Natural killer cell treated with Interleukin-12 subunit alpha and Interleukin-12 subunit beta and Interleukin-15 and Interleukin-18, amount 100 ng/mL, for 72 hours (primary cell): ENCODE results near the gene HOXC6. TPM values are rescaled to one million over a fixed set of nuclear protein-coding genes. Genes with fewer than 3 reads are reported as not detected.

Experiments
- ATAC-seq, 2 donors: fragments of 150-1000 bp; cut with Tn5 transposase in 1 of 2; sonication (Bioruptor Pico), chemical (Tn5 transposase) in 1 of 2; 2 replicates each; pipeline ENCODE4 v1.10.0; 2021
- DNase-seq: peaks from one replicate; pipeline ENCODE4 v3.0.0; 2022; ENCODE audit warnings: low spot score
- H3K27ac Mint-ChIP-seq, 2 donors: 1 replicate in 1 of 2; 2 replicates in 1 of 2; pipeline ENCODE4 v1.8.0; 2022; ENCODE audit warnings: mixed read lengths in 2 of 2, mild to moderate bottlenecking in 1 of 2, moderate library complexity in 1 of 2
- H3K27me3 Mint-ChIP-seq, 2 donors: 1 replicate in 1 of 2; 2 replicates in 1 of 2; pipeline ENCODE4 v1.8.0; 2022; ENCODE audit warnings: mixed read lengths in 2 of 2
- H3K36me3 Mint-ChIP-seq: one replicate; pipeline ENCODE4 v1.8.0; 2022; ENCODE audit warnings: mixed read lengths
- H3K4me1 Mint-ChIP-seq, 2 donors: 1 replicate in 1 of 2; 2 replicates in 1 of 2; pipeline ENCODE4 v1.8.0; 2022; ENCODE audit warnings: low read depth in 2 of 2, mixed read lengths in 2 of 2, mild to moderate bottlenecking in 1 of 2
- H3K4me3 Mint-ChIP-seq: one replicate; pipeline ENCODE4 v1.8.0; 2022; ENCODE audit warnings: mixed read lengths
- H3K9me3 Mint-ChIP-seq: 2 replicates; pipeline ENCODE4 v1.8.0; 2022; ENCODE audit warnings: mixed read lengths
- total RNA-seq, 2 donors: library from RNA; stranded (reverse); gene quantifications; one replicate each; pipeline ENCODE4 v1.2.3, GENCODE V29; 2022

Gene HOXC6
- total RNA-seq, 2 donors from 2014 or later, result not detected

- ATAC-seq, result peak in 1 of 2 donors; percentile 27
- Mint-ChIP-seq H3K27me3 (peaks cover 73 to 81% of the 10 kb centered on the region in 2 donors), H3K36me3 (no peaks in the 10 kb centered on the region), H3K9me3 (no peaks in the 10 kb centered on the region), H3K4me1 (peaks cover 28 to 44% of the 10 kb centered on the region in 2 donors), H3K4me3 (peak overlapping the region; percentile 88), H3K27ac (no peak overlapping the region)
- DNase-seq, result no peak
Observed at GRCh38 chr12:53995002-53995377, 33.2 kb upstream of the HOXC6 start.

DNA sequence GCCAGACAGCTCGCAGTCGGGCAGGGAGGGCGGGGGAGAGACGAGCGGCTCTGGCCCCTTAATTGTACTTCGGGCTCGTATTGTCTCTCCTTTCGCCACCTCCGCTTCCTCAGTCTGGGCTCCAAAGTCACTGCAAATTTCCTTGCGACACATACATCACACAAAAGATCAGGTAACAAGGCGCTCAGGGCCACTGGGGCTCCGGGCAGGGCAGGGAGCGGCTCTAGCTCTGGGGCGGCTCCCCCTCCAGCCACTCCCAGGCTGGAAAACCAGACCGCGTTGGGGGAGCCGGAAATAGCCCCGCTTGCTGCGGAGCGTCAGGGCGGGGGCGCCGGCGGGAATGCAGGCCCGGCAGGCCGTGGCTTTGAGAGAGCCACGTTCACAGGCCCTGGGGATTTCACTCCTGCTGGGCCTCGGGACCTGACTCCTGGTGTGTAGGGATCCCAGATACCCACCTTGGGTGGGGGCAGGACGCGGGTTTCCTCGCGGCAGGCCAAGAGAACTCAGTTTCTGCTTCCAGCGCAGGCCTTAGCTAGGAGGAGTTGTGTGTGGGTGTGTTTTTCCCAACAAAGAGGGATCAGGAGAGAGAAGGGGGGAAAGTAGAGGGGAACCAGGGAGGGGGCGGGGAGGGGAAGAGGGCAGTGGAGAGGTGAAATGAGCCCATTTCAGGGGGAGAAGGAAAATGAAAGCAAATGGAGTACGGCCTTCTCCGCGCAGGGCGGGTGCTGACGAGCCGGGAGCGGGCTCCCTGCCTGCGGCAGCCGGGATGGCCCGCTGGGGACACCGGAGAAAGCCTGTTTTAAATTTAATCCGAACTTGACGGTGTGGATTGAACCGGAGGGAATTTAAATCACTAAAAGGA, 32.6 kb upstream of the HOXC6 start:
- peak overlapping the region in 1 of 2 donors; percentile 27 for H3K27ac Mint-ChIP-seq
- peaks cover 70 to 75% of the 10 kb centered on the region in 2 donors for H3K27me3 Mint-ChIP-seq

GRCh38 chr12:53996240-53997203, 31.7 kb upstream of the HOXC6 start:
- no peak for DNase-seq
- peaks cover 21 to 37% of the 10 kb centered on the region in 2 donors for H3K4me1 Mint-ChIP-seq
- no peaks in the 10 kb centered on the region for H3K9me3 Mint-ChIP-seq
- H3K27ac Mint-ChIP-seq, result peak overlapping the region in 1 of 2 donors; percentile 27
- H3K36me3 Mint-ChIP-seq, result no peaks in the 10 kb centered on the region
- H3K4me3 Mint-ChIP-seq, result peak overlapping the region; percentile 88
- ATAC-seq, result no peak
- peaks cover 69% of the 10 kb centered on the region in 2 donors for H3K27me3 Mint-ChIP-seq

More for the DNA sequence above, 32.6 kb upstream of the HOXC6 start:
- DNase-seq (no peak), ATAC-seq (peak; percentile 29 to 63)
- no peaks in the 10 kb centered on the region for H3K9me3 Mint-ChIP-seq
- H3K4me1 Mint-ChIP-seq, result peaks cover 22 to 41% of the 10 kb centered on the region in 2 donors
- H3K4me3 Mint-ChIP-seq, result peak overlapping the region; percentile 88
- H3K36me3 Mint-ChIP-seq, result no peaks in the 10 kb centered on the region

- no peak for DNase-seq
- no peak for ATAC-seq
- peaks cover 69 to 70% of the 10 kb centered on the region in 2 donors for H3K27me3 Mint-ChIP-seq
- peaks cover 21 to 38% of the 10 kb centered on the region in 2 donors for H3K4me1 Mint-ChIP-seq
- no peak overlapping the region for H3K27ac Mint-ChIP-seq
- H3K4me3 Mint-ChIP-seq, result peak overlapping the region; percentile 45
- no peaks in the 10 kb centered on the region for H3K9me3 Mint-ChIP-seq
- H3K36me3 Mint-ChIP-seq, result no peaks in the 10 kb centered on the region
Observed at GRCh38 chr12:53997204-53998109, 30.8 kb upstream of the HOXC6 start.

DNA sequence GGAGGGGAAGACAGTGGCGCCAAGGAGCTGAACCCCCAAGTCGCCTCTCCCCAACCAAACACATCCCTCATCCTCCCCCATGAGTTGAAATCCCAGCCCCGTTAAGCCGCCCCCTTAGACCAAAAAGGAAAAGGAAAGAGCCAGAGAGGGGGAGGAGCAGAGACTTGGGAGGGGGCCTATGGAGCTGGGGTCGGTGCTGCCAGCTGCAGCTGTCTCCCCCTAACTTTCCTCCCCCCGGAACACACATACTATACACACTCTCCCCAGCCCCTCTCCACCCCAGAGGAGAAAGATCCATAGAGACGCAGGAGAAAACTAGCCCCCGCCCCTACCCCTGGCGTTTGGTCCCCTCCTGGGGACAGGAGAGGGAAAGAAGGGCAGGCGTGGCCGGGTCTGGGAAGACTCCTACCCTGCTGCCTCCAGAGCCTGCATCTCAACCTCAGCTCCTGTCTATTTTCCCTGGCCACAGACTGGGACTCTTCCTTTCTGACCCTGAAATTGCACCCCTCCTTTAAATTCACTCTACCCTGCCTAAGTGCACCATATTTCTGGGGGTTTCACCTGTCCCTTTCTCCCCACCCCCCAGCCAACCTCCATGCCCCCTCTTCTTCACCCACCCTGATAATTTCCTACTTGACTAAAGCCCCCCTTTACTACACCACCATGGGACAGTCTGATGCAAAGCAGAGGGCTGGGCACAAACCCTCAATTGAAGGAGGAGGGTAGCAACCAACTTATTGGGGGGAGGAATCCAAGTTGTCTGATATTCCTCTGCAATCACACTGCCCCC, 29.9 kb upstream of the HOXC6 start:
- no peak overlapping the region for H3K27ac Mint-ChIP-seq
- H3K9me3 Mint-ChIP-seq, result no peaks in the 10 kb centered on the region
- DNase-seq, result no peak
- no peak overlapping the region for H3K4me3 Mint-ChIP-seq
- H3K36me3 Mint-ChIP-seq, result no peaks in the 10 kb centered on the region
- H3K4me1 Mint-ChIP-seq, result peaks cover 21 to 39% of the 10 kb centered on the region in 2 donors
- H3K27me3 Mint-ChIP-seq, result peaks cover 70 to 75% of the 10 kb centered on the region in 2 donors
- ATAC-seq, result no peak

DNA sequence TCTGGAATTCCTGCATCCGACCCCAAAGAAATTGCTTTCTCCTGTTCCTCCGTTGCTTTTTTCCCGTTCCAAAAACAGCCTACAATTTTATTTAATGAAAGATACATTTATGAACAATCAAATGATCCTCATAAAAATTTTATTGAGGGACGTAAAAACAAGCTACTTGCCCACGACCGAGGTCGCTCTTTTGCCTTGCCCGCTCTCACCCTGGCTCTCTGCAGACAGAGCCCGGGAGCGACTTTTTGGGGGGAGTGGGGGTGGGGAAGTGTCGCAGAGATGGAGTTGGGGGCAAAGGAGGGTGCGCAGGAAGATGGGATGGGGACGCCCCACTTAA, 29.4 kb upstream of the HOXC6 start:
- no peak overlapping the region for H3K27ac Mint-ChIP-seq
- peaks cover 70 to 75% of the 10 kb centered on the region in 2 donors for H3K27me3 Mint-ChIP-seq
- H3K36me3 Mint-ChIP-seq, result no peaks in the 10 kb centered on the region
- H3K4me1 Mint-ChIP-seq, result peaks cover 21 to 37% of the 10 kb centered on the region in 2 donors
- H3K4me3 Mint-ChIP-seq, result no peak overlapping the region
- ATAC-seq, result no peak
- H3K9me3 Mint-ChIP-seq, result no peaks in the 10 kb centered on the region
- DNase-seq, result no peak

DNA sequence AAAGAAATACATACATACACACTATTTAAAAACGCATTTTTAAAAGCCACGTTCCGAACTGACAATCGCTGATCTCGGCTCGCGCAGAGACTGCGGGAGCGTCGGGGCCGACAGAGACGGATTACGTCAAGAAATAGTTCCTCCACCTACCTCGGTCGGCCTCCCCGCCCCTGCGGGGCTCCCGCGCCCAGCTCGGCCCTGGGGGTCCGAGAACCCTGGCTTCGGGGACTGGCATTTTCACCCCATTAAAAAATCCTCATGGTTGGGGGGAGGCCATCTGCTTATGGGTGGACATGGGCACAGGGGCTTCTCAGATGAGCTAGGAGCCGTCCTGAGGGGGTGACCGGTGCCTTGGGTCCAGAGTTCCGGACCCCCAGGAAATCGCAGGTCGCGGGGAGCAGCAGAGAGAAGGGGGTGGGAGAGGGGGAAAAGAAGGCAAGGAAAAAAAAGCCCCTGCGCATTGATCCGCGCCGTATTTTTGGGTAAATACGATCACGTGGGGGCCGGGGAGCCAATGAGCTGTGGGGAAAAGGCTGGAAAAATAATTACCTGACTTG, 28.6 kb upstream of the HOXC6 start:
- Mint-ChIP-seq H3K4me3 (peak overlapping the region; percentile 25), H3K27ac (no peak overlapping the region), H3K36me3 (no peaks in the 10 kb centered on the region), H3K9me3 (no peaks in the 10 kb centered on the region), H3K27me3 (peaks cover 70 to 72% of the 10 kb centered on the region in 2 donors), H3K4me1 (peaks cover 21 to 34% of the 10 kb centered on the region in 2 donors)
- DNase-seq (no peak), ATAC-seq (no peak)

DNA sequence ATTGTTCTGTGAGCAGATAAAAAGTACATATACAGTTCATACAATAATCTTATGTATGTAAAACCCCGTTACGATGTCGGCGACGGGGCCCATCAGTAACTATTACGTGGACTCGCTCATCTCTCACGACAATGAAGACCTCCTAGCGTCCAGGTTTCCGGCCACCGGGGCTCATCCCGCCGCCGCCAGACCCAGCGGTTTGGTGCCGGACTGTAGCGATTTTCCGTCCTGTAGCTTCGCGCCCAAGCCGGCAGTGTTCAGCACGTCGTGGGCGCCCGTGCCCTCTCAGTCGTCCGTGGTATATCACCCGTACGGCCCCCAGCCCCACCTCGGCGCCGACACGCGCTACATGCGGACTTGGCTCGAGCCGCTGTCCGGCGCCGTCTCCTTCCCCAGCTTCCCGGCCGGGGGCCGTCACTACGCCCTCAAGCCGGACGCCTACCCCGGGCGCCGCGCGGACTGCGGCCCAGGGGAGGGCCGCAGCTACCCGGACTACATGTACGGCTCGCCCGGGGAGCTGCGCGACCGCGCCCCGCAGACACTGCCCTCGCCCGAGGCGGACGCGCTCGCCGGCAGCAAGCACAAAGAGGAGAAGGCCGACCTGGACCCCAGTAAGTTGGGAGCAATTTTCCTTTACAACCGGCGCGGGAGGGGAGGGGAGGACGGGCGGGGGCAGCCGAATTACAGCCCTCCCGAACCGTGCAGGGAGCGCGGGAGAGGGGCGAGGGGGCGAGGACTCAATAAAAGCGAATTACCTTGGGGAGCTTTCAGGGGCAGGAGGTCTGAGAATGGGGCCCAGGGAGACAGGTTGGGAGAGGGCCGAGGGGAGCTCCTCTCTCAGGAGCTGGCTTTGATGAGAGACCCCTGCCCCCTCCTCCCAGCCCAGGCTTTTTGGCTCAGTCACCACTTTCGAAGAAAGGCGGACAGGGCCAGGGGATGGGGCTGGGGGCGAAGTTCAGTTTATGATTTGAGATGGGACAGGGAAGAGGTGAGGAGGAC, 27.8 kb upstream of the HOXC6 start, which contains the start of gene HOXC9:
TSS of gene HOXC9 (plus strand) at position 46 of the 999 bp plus-strand sequence. CDS start at position 74, 28 bp downstream.
- peak within 1 kb of the TSS; percentile 25 for H3K4me3 Mint-ChIP-seq
- no peaks in the 10 kb centered on the region for H3K36me3 Mint-ChIP-seq
- H3K27me3 Mint-ChIP-seq, result peaks cover 70 to 71% of the 10 kb centered on the region in 2 donors
- ATAC-seq (no peak), DNase-seq (no peak)
- H3K9me3 Mint-ChIP-seq, result no peaks in the 10 kb centered on the region
- peaks cover 15 to 30% of the 10 kb centered on the region in 2 donors for H3K4me1 Mint-ChIP-seq
- H3K27ac Mint-ChIP-seq, result no peak within 1 kb of the TSS

- H3K4me3 Mint-ChIP-seq, result no peak overlapping the region
- H3K36me3 Mint-ChIP-seq, result no peaks in the 10 kb centered on the region
- H3K9me3 Mint-ChIP-seq, result no peaks in the 10 kb centered on the region
- no peak overlapping the region for H3K27ac Mint-ChIP-seq
- H3K27me3 Mint-ChIP-seq, result peaks cover 73 to 74% of the 10 kb centered on the region in 2 donors
- DNase-seq, result no peak
- no peak for ATAC-seq
- peaks cover 18 to 33% of the 10 kb centered on the region in 2 donors for H3K4me1 Mint-ChIP-seq
Observed at GRCh38 chr12:54001283-54002187, 26.7 kb upstream of the HOXC6 start.

- Mint-ChIP-seq H3K27ac (no peak overlapping the region), H3K9me3 (no peaks in the 10 kb centered on the region), H3K36me3 (no peaks in the 10 kb centered on the region)
Observed at GRCh38 chr12:54002278-54002914, 25.8 kb upstream of the HOXC6 start.

More at GRCh38 chr12:54002278-54002914, 25.8 kb upstream of the HOXC6 start:
- H3K4me1 Mint-ChIP-seq, result peaks cover 17 to 32% of the 10 kb centered on the region in 2 donors
- ATAC-seq, result no peak
- no peak for DNase-seq
- H3K27me3 Mint-ChIP-seq, result peaks cover 70 to 74% of the 10 kb centered on the region in 2 donors
- H3K4me3 Mint-ChIP-seq, result no peak overlapping the region
